Chondrocyte (in vitro differentiated cells): ENCODE measurements around the gene DST. TPM values are rescaled to one million over a fixed set of nuclear protein-coding genes. Genes with fewer than 3 reads are reported as not detected.

Source experiments
- DNase-seq: peaks from one replicate; pipeline ENCODE4 v3.0.0; 2021; ENCODE audit warnings: mixed read lengths, low spot score
- H3K27ac Mint-ChIP-seq: one replicate; pipeline ENCODE4 v1.8.0; 2021; ENCODE audit warnings: mild to moderate bottlenecking, moderate library complexity, mixed read lengths; ENCODE audit not compliant: unreplicated experiment
- H3K27me3 Mint-ChIP-seq: 2 replicates; pipeline ENCODE4 v1.8.0; 2021; ENCODE audit warnings: low read depth, mixed read lengths
- H3K36me3 Mint-ChIP-seq: 2 replicates; pipeline ENCODE4 v1.8.0; 2021; ENCODE audit warnings: low read depth, mixed read lengths
- H3K4me1 Mint-ChIP-seq: 2 replicates; pipeline ENCODE4 v1.8.0; 2021; ENCODE audit warnings: low read depth, mild to moderate bottlenecking, mixed read lengths
- H3K4me3 Mint-ChIP-seq: one replicate; pipeline ENCODE4 v1.8.0; 2021; ENCODE audit warnings: mild to moderate bottlenecking, moderate library complexity, mixed read lengths; ENCODE audit not compliant: unreplicated experiment
- H3K9me3 Mint-ChIP-seq: 2 replicates; pipeline ENCODE4 v1.8.0; 2021; ENCODE audit warnings: low read depth, mixed read lengths
- total RNA-seq: library from RNA; stranded (reverse); gene quantifications from 3 replicates; pipeline ENCODE4 v1.2.1, GENCODE V29; 2021
- TF ChIP-seq, protein P1 (sequence below): fragments of 200-600 bp; sonication (generic); IDR thresholded peaks from 2 replicates; pipeline ENCODE4 v1.5.0; 2021; ENCODE audit warnings: antibody characterized with exemption, mild to moderate bottlenecking, moderate library complexity

The DST gene
- total RNA-seq, 1 donor from 2014 or later: 168 TPM

DNA sequence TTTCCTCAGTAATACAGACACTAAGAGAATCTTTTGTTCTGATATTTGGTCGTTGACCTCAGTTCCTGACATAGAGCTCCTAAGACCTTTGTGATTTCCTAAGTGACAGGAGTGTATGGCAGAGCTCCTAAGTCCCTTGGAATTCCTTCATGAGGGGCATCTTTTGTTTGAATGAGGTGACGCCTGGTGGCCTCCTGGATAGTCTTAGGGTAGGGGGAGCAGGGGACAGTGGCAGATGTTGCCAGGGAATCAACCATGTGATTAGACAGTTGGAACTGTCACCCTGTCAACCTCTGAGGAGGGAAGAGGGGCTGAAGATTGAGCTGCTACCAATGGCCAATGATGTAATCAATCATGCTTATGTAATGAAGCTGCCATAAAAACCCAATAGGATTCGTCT, 67.0 kb downstream of the DST start:
- Mint-ChIP-seq H3K9me3 (no peaks in the 10 kb centered on the region), H3K4me1 (no peaks in the 10 kb centered on the region), H3K27me3 (no peaks in the 10 kb centered on the region), H3K36me3 (peaks cover 11% of the 10 kb centered on the region), H3K27ac (no peak overlapping the region), H3K4me3 (no peak overlapping the region)
- DNase-seq: no peak
- TF ChIP-seq, protein P1, sequence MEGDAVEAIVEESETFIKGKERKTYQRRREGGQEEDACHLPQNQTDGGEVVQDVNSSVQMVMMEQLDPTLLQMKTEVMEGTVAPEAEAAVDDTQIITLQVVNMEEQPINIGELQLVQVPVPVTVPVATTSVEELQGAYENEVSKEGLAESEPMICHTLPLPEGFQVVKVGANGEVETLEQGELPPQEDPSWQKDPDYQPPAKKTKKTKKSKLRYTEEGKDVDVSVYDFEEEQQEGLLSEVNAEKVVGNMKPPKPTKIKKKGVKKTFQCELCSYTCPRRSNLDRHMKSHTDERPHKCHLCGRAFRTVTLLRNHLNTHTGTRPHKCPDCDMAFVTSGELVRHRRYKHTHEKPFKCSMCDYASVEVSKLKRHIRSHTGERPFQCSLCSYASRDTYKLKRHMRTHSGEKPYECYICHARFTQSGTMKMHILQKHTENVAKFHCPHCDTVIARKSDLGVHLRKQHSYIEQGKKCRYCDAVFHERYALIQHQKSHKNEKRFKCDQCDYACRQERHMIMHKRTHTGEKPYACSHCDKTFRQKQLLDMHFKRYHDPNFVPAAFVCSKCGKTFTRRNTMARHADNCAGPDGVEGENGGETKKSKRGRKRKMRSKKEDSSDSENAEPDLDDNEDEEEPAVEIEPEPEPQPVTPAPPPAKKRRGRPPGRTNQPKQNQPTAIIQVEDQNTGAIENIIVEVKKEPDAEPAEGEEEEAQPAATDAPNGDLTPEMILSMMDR: no peak

DNA sequence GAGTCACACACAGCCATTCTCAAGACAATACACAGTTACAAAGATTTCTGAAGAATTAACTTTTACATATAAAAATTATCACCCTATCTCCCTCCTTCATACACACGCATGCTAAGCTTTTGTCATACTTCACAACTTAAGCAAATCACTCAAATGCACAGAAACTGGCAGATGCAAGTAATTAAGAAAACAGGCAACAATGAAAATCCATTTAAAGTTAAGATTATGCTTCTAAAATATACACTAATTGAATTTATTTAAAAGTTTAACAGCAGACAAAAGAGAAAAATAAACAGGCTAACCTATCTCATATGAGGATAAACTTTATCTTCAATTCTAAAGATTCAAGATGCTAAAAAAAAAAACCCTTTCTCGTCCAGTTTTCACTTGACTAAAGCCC, 68.4 kb downstream of the DST start:
- H3K36me3 Mint-ChIP-seq: peaks cover 10% of the 10 kb centered on the region
- H3K4me3 Mint-ChIP-seq: no peak overlapping the region
- TF ChIP-seq, protein P1: no peak
- H3K4me1 Mint-ChIP-seq: no peaks in the 10 kb centered on the region
- no peaks in the 10 kb centered on the region for H3K27me3 Mint-ChIP-seq
- H3K27ac Mint-ChIP-seq: no peak overlapping the region
- DNase-seq: no peak
- H3K9me3 Mint-ChIP-seq: no peaks in the 10 kb centered on the region

DNA sequence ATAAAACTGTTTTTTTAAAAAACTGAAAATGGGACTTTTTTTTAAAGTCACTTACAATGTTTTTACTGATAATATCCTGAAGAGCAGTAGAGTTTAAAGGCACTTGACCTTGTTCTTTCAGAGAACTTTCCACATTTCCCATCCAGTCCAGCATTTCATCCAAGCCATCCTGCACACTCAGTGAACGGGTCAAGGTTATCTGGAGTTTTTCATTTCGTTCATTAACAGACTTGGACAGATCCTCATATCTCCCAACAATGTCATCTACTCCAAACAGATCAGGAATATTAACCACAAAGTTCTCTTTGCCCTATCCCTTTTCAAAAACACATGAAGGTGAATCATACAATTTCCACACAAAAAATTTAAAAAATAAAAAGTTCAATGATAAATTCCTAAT, 69.1 kb downstream of the DST start:
- Mint-ChIP-seq H3K36me3 (peaks cover 8% of the 10 kb centered on the region), H3K27ac (no peak overlapping the region), H3K27me3 (no peaks in the 10 kb centered on the region), H3K9me3 (no peaks in the 10 kb centered on the region), H3K4me3 (no peak overlapping the region), H3K4me1 (no peaks in the 10 kb centered on the region)
- DNase-seq: no peak
- TF ChIP-seq, protein P1: no peak

DNA sequence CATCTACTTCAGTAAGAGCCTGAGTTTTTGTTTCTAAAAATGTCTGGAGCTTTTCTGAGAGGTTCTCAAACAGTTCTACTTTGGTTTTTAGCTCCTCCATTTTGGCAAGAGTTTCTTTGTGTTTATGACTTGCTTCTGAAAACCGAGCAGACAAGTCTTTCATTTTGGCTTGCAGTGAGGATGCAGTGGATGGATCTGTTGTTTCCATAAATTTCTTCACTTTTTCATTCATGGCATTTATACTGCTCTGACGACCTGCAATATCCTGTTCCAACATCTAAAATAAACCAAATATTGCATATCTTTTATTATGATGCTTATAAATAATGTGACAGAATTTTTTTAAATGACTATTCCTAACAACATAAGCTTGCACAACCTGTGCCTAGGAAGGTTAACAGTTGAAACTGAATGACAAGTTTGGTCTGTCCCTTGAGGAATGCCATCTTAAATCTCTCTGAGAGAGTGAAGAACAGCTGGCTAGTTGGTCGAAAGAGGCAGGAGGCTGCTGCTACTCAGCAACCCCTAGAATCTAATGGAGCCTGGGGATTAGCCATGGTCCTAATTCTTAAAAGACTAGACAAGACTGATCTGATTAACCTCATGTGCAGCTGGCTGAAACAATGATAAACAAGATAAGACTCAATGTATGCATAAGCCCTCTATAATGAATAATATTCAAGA, 69.8 kb downstream of the DST start:
- no peak for DNase-seq
- TF ChIP-seq, protein P1: no peak
- no peaks in the 10 kb centered on the region for H3K9me3 Mint-ChIP-seq
- no peak overlapping the region for H3K4me3 Mint-ChIP-seq
- no peaks in the 10 kb centered on the region for H3K4me1 Mint-ChIP-seq
- H3K27ac Mint-ChIP-seq: no peak overlapping the region
- no peaks in the 10 kb centered on the region for H3K27me3 Mint-ChIP-seq
- peaks cover 8% of the 10 kb centered on the region for H3K36me3 Mint-ChIP-seq

- Mint-ChIP-seq H3K27me3 (no peaks in the 10 kb centered on the region), H3K4me3 (no peak overlapping the region), H3K36me3 (peaks cover 7% of the 10 kb centered on the region), H3K9me3 (no peaks in the 10 kb centered on the region), H3K4me1 (no peaks in the 10 kb centered on the region), H3K27ac (no peak overlapping the region)
- TF ChIP-seq, protein P1: no peak
- no peak for DNase-seq
These were observed 71.1 kb downstream of the DST start for GRCh38 chr6:56571605-56572004.
